AG09319 (cell line): ENCODE results near the gene NDC80.
A peak's percentile ranks its signal among the peaks of the same experiment; 100 is the strongest.

ENCODE experiments used
- DNase-seq: peaks from one replicate; pipeline ENCODE4 v3.0.0-alpha.2; 2010; ENCODE audit warnings: low read depth; ENCODE audit errors: extremely low read depth
- CTCF ChIP-seq: IDR thresholded peaks from 2 replicates; pipeline ENCODE4 v1.5.1; 2011; ENCODE audit warnings: low read depth, mild to moderate bottlenecking, inconsistent platforms, low read length, moderate library complexity

The NDC80 gene

GRCh38 chr18:2535419-2535910, 35.9 kb upstream of the NDC80 start:
- DNase-seq = no peak
- TF ChIP-seq CTCF = no peak

GRCh38 chr18:2536063-2536462, 35.3 kb upstream of the NDC80 start:
- no peak for TF ChIP-seq CTCF
- no peak for DNase-seq

- DNase-seq = peak; percentile 44
- TF ChIP-seq CTCF = no peak
Observed at GRCh38 chr18:2536493-2536892, 34.9 kb upstream of the NDC80 start.

GRCh38 chr18:2537296-2537695, 34.1 kb upstream of the NDC80 start:
- no peak for DNase-seq
- no peak for TF ChIP-seq CTCF

GRCh38 chr18:2538236-2538635, 33.1 kb upstream of the NDC80 start:
- TF ChIP-seq CTCF = no peak

GRCh38 chr18:2538844-2539243, 32.5 kb upstream of the NDC80 start:
- no peak for DNase-seq

More at GRCh38 chr18:2538236-2538635, 33.1 kb upstream of the NDC80 start:
- DNase-seq = no peak

GRCh38 chr18:2540575-2540974, 30.8 kb upstream of the NDC80 start:
- no peak for DNase-seq
- no peak for TF ChIP-seq CTCF

More at GRCh38 chr18:2538844-2539243, 32.5 kb upstream of the NDC80 start:
- TF ChIP-seq CTCF = no peak
